Activated B cell treated with CpG ODN at 0.5 μM for 24 hours (primary cell): ENCODE data around the gene PRR14L. TPM values are rescaled to one million over a fixed set of nuclear protein-coding genes. Genes with fewer than 3 reads are reported as not detected.
"Not testable (repeated sequence)": the region's sequence is repeated elsewhere in the genome, so short reads cannot be mapped to it uniquely, and the experiment has no call there.

Source experiments
- ATAC-seq: fragments of 200-7000 bp; cut with Tn5 transposase; one replicate; pipeline ENCODE4 v1.10.0; 2021; ENCODE audit warnings: low read depth, mild to moderate bottlenecking, moderate library complexity
- CTCF ChIA-PET: fragments of 350-600 bp; sonication (Branson Sonifier 250); formaldehyde crosslinking; loops from one replicate; lab custom pipeline; 2021; ENCODE audit warnings: antibody characterized with exemption; lab: Charles Lee
- POLR2A ChIA-PET: fragments of 350-600 bp; sonication (Branson Sonifier 250); formaldehyde crosslinking; loops from one replicate; lab custom pipeline; 2021; ENCODE audit warnings: antibody characterized with exemption; lab: Charles Lee
- DNase-seq: peaks from one replicate; pipeline ENCODE4 v3.0.0; 2022
- H3K27ac Mint-ChIP-seq: one replicate; pipeline ENCODE4 v1.8.0; 2020; ENCODE audit warnings: mixed read lengths
- H3K27me3 Mint-ChIP-seq: one replicate; pipeline ENCODE4 v1.8.0; 2021; ENCODE audit warnings: mixed read lengths
- H3K36me3 Mint-ChIP-seq: one replicate; pipeline ENCODE4 v1.8.0; 2021; ENCODE audit warnings: low read depth, mixed read lengths
- H3K4me1 Mint-ChIP-seq: one replicate; pipeline ENCODE4 v1.8.0; 2021; ENCODE audit warnings: mixed read lengths
- H3K4me3 Mint-ChIP-seq: one replicate; pipeline ENCODE4 v1.8.0; 2020; ENCODE audit warnings: mild to moderate bottlenecking, mixed read lengths
- H3K9me3 Mint-ChIP-seq: one replicate; pipeline ENCODE4 v1.8.0; 2020; ENCODE audit warnings: mixed read lengths
- CTCF ChIP-seq: fragments of 200-600 bp; IDR thresholded peaks from one replicate; pipeline ENCODE4 v1.8.0; 2022; ENCODE audit warnings: antibody characterized with exemption, mild to moderate bottlenecking
- intact Hi-C: fragments of 100-400 bp; cut with micrococcal nuclease; formaldehyde crosslinking; loops from one replicate; pipeline ENCODE4 v1.15.1; 2024
- total RNA-seq: library from RNA; stranded (reverse); gene quantifications from 2 replicates; pipeline ENCODE4 v1.2.3, GENCODE V29; 2022

The PRR14L gene
- total RNA-seq, 1 donor from 2014 or later: 59.5 TPM

- Mint-ChIP-seq H3K27ac (no peak overlapping the region), H3K9me3 (no peaks in the 10 kb centered on the region), H3K4me3 (no peak overlapping the region), H3K4me1 (peaks cover 6% of the 10 kb centered on the region), H3K36me3 (peaks cover 60% of the 10 kb centered on the region), H3K27me3 (no peaks in the 10 kb centered on the region)
- ChIA-PET POLR2A (interaction anchor here (0.8 kb wide), 1 partner anchor 17 kb away, joined by 6 read pairs; no protein-coding TSS in a partner anchor), CTCF (no interaction called here)
- DNase-seq (no peak), ATAC-seq (no peak)
- intact Hi-C loops: no loop called here
- TF ChIP-seq CTCF: no peak
These were observed 23.5 kb upstream of the PRR14L start for GRCh38 chr22:31773416-31773815.

GRCh38 chr22:31768422-31769059 lies 18.6 kb upstream of the PRR14L start:
- intact Hi-C loops: no loop called here
- Mint-ChIP-seq H3K27ac (peak overlapping the region; percentile 41), H3K9me3 (no peaks in the 10 kb centered on the region), H3K36me3 (peaks cover 66% of the 10 kb centered on the region), H3K27me3 (no peaks in the 10 kb centered on the region), H3K4me3 (no peak overlapping the region), H3K4me1 (peaks cover 7% of the 10 kb centered on the region)
- DNase-seq (no peak), ATAC-seq (no peak)
- TF ChIP-seq CTCF: no peak
- CTCF ChIA-PET: interaction anchor here (1.1 kb wide), 1 partner anchor 183 kb away, joined by 4 read pairs; no protein-coding TSS in a partner anchor
- POLR2A ChIA-PET: interaction anchor here (0.6 to 1.0 kb wide), 4 partner anchors 15 to 609 kb away, joined by 3 to 4 read pairs (median 4); partner anchors contain the start of gene DEPDC5

GRCh38 chr22:31764785-31765184 lies 14.9 kb upstream of the PRR14L start:
- TF ChIP-seq CTCF: no peak
- no peak for DNase-seq
- ChIA-PET POLR2A (no interaction called here), CTCF (no interaction called here)
- no peak overlapping the region for H3K4me3 Mint-ChIP-seq
- no peaks in the 10 kb centered on the region for H3K9me3 Mint-ChIP-seq
- H3K27ac Mint-ChIP-seq: no peak overlapping the region
- ATAC-seq: no peak
- intact Hi-C loops: no loop called here
- peaks cover 7% of the 10 kb centered on the region for H3K4me1 Mint-ChIP-seq
- H3K27me3 Mint-ChIP-seq: no peaks in the 10 kb centered on the region
- peaks cover 73% of the 10 kb centered on the region for H3K36me3 Mint-ChIP-seq

- H3K4me3 Mint-ChIP-seq, CTCF ChIA-PET, ATAC-seq, POLR2A ChIA-PET, H3K9me3 Mint-ChIP-seq, DNase-seq, H3K27ac Mint-ChIP-seq, H3K27me3 Mint-ChIP-seq: not testable (repeated sequence)
- H3K36me3 Mint-ChIP-seq: peaks cover 54% of the 10 kb centered on the region
- peaks cover 15% of the 10 kb centered on the region for H3K4me1 Mint-ChIP-seq
- intact Hi-C loops: loop anchor here (10.0 kb wide), 2 partner anchors 204 to 656 kb away; partner anchors contain the start of gene RTCB
These were observed 8.9 kb upstream of the PRR14L start for GRCh38 chr22:31758860-31759259.

GRCh38 chr22:31757265-31757664 lies 7.3 kb upstream of the PRR14L start:
- ATAC-seq (no peak), DNase-seq (no peak)
- H3K36me3 Mint-ChIP-seq: peaks cover 45% of the 10 kb centered on the region
- peaks cover 27% of the 10 kb centered on the region for H3K4me1 Mint-ChIP-seq
- no peaks in the 10 kb centered on the region for H3K27me3 Mint-ChIP-seq
- H3K27ac Mint-ChIP-seq: no peak overlapping the region
- no peaks in the 10 kb centered on the region for H3K9me3 Mint-ChIP-seq
- ChIA-PET CTCF (no interaction called here), POLR2A (no interaction called here)
- intact Hi-C loops: loop anchor here (2.0 to 10.0 kb wide), 3 partner anchors 14 to 658 kb away; partner anchors contain the start of gene RTCB
- no peak for TF ChIP-seq CTCF
- no peak overlapping the region for H3K4me3 Mint-ChIP-seq
